ENCODE data around the gene POTEJ. TPM values are rescaled to one million over a fixed set of nuclear protein-coding genes. Genes with fewer than 3 reads are reported as not detected.

POTEJ gene
- 0.16 TPM in 1 of 2 replicates, not detected in the other for polyA plus RNA-seq

DNA sequence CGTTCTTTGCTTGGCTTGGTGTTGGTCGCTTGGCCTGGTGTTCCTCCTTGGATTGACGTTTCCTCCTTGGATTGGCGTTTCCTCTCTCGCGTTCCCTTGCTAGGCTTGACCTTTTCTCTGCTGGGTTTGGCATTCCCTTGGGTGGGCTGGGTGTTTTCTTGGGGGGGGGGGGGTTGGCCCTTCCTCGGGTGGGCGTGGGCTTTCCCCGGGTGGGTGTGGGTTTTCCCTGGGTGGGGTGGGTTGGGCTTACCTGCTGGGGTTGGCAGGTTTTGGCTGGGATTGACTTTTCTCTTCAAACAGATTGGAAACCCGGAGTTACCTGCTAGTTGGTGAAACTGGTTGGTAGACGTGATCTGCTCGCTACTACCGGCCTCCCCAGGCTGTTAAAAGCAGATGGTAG is at the start of gene POTEJ:
TSS of gene POTEJ (plus strand) at position 301 of the 400 bp plus-strand sequence. CDS start at position 394, 93 bp downstream.

GRCh38 chr2:130599393-130599792 is 11.8 kb upstream of the POTEJ start, which contains the start of gene CFC1:
CFC1 (minus strand) TSS chr2:130599575; CDS start chr2:130599287, 288 bp downstream.

Other genes with a start within 250 kb of the POTEJ start
- gene POTEI, start 102.1 kb upstream of the POTEJ start, polyA plus RNA-seq, result 0.67 TPM in 1 of 2 replicates, not detected in the other
- not detected in 2 replicates for gene CFC1B, start 90.2 kb upstream of the POTEJ start, polyA plus RNA-seq
- gene CFC1, start 11.9 kb upstream of the POTEJ start, polyA plus RNA-seq, result 0.39 and 0.85 TPM in 2 replicates
- not detected in 2 replicates for gene GPR148, start 117.6 kb downstream of the POTEJ start, polyA plus RNA-seq
- 0.70 and 1.2 TPM in 2 replicates for gene AMER3, start 144.1 kb downstream of the POTEJ start, polyA plus RNA-seq
- gene ARHGEF4, start 225.5 kb downstream of the POTEJ start, polyA plus RNA-seq, result 1.7 and 5.4 TPM in 2 replicates